Left lung (tissue), 10 donors: ENCODE measurements around the gene PCDHA12. TPM values are rescaled to one million over a fixed set of nuclear protein-coding genes. Genes with fewer than 3 reads are reported as not detected.
"Not testable (repeated sequence)": the region's sequence is repeated elsewhere in the genome, so short reads cannot be mapped to it uniquely, and the experiment has no call there.

Source experiments
- ATAC-seq: fragments of 200-7000 bp; cut with Tn5 transposase; one replicate; pipeline ENCODE4 v1.9.1; 2020; ENCODE audit warnings: moderate library complexity
- DNase-seq, 4 donors: peaks; one replicate each; pipeline ENCODE4 v3.0.0-alpha.2; 2013 to 2020
- H3K27ac ChIP-seq, 2 donors: fragments of 200-600 bp; sonication (generic) in 1 of 2; one replicate each; pipeline versions ENCODE4 v1.5.0 to v1.8.0; 2020 to 2021
- H3K27me3 ChIP-seq, 2 donors: fragments of 200-600 bp; sonication (generic) in 1 of 2; one replicate each; pipeline versions ENCODE4 v1.5.0 to v1.8.0; 2020 to 2021
- H3K36me3 ChIP-seq, 2 donors: fragments of 200-600 bp; sonication (generic) in 1 of 2; one replicate each; pipeline versions ENCODE4 v1.5.0 to v1.8.0; 2020 to 2021
- H3K4me1 ChIP-seq, 2 donors: fragments of 200-600 bp; one replicate each; pipeline ENCODE4 v1.8.0; 2021
- H3K4me3 ChIP-seq, 2 donors: fragments of 200-600 bp; sonication (generic) in 1 of 2; one replicate each; pipeline versions ENCODE4 v1.5.0 to v1.8.0; 2020 to 2021; ENCODE audit warnings: mild to moderate bottlenecking in 1 of 2
- H3K9me3 ChIP-seq, 2 donors: fragments of 200-600 bp; sonication (generic) in 1 of 2; one replicate each; pipeline versions ENCODE4 v1.5.0 to v1.8.0; 2020 to 2021
- CTCF ChIP-seq, 2 donors: fragments of 200-600 bp; sonication (generic) in 1 of 2; IDR thresholded peaks; one replicate each; pipeline versions ENCODE4 v1.5.0 to v1.8.0; 2021; ENCODE audit warnings: antibody characterized with exemption in 2 of 2
- intact Hi-C, 2 donors: fragments of 100-400 bp; cut with DNase I; formaldehyde crosslinking; loops; one replicate each; pipeline versions ENCODE4 v1.11.2 to v1.14.2; 2022
- polyA plus RNA-seq, 6 donors: library from polyadenylated mRNA; unstranded; fragments of 120-200 nt; gene quantifications; one replicate each; pipeline ENCODE4 v1.2.1, GENCODE V29; 2013; ENCODE audit not compliant: insufficient read length in 6 of 6
- total RNA-seq, 2 donors: library from RNA; stranded (reverse); fragmentation: NEBNext Ultra II Directional; extraction: Animal tissue kit (Norgen Biotek cat#: 25700); gene quantifications; one replicate each; pipeline ENCODE4 v1.2.1, GENCODE V29; 2021
- donor health status: DM: no; HTN: yes; CAD: no.
- donor health status: DM: no; HTN: no; CAD: no.

Gene PCDHA12
- total and polyA plus RNA-seq, 8 donors = 0.03 to 7.4 (median 0.07) TPM; not detected in 1

- peaks cover 5 to 82% of the 10 kb centered on the region in 2 donors for H3K27me3 ChIP-seq
- no peaks in the 10 kb centered on the region for H3K36me3 ChIP-seq
- no peak for TF ChIP-seq CTCF (IDR thresholded peaks at IDR 0.05)
- ATAC-seq (no peak), DNase-seq (peak in 1 of 4 donors; percentile 10)
- no peak within 1 kb of the TSS for H3K27ac ChIP-seq
- intact Hi-C loops = no loop called here
- peaks cover 0 to 40% of the 10 kb centered on the region in 2 donors for H3K9me3 ChIP-seq
- H3K4me1 ChIP-seq = no peaks in the 10 kb centered on the region
- H3K4me3 ChIP-seq = peak within 1 kb of the TSS in 1 of 2 donors; percentile 10
Observed at GRCh38 chr5:140833993-140834392, 41.1 kb upstream of the PCDHA12 start, which contains the start of gene PCDHA7. TSS of gene PCDHA7 (plus strand) at chr5:140834269. CDS start at chr5:140834384, 115 bp downstream.

- peak in 1 of 4 donors; percentile 54 for DNase-seq
- ATAC-seq, H3K36me3 ChIP-seq, intact Hi-C loops, H3K27ac ChIP-seq, H3K4me1 ChIP-seq: not testable (repeated sequence)
- peaks cover 5 to 82% of the 10 kb centered on the region in 2 donors for H3K27me3 ChIP-seq
- H3K4me3 ChIP-seq = peak overlapping the region in 1 of 2 donors; percentile 10
- peaks cover 0 to 35% of the 10 kb centered on the region in 2 donors for H3K9me3 ChIP-seq
Observed at GRCh38 chr5:140834439-140835008, 40.6 kb upstream of the PCDHA12 start.

GRCh38 chr5:140835622-140836510 lies 39.2 kb upstream of the PCDHA12 start:
- H3K4me3 ChIP-seq = no peak overlapping the region
- TF ChIP-seq CTCF (IDR thresholded peaks at IDR 0.05) = no peak
- peaks cover 0 to 23% of the 10 kb centered on the region in 2 donors for H3K9me3 ChIP-seq
- intact Hi-C loops = no loop called here
- H3K27me3 ChIP-seq = peaks cover 9 to 77% of the 10 kb centered on the region in 2 donors
- no peak for ATAC-seq
- no peaks in the 10 kb centered on the region for H3K36me3 ChIP-seq
- no peak overlapping the region for H3K27ac ChIP-seq
- H3K4me1 ChIP-seq = no peaks in the 10 kb centered on the region
- DNase-seq = peak in 1 of 4 donors; percentile 75

- no peak for DNase-seq
- peaks cover 4 to 52% of the 10 kb centered on the region in 2 donors for H3K27me3 ChIP-seq
Observed at GRCh38 chr5:140840978-140841962, 33.8 kb upstream of the PCDHA12 start, which contains the start of gene PCDHA8. TSS of gene PCDHA8 (plus strand) at chr5:140841187. CDS start at chr5:140841322, 135 bp downstream.

More at GRCh38 chr5:140840978-140841962, 33.8 kb upstream of the PCDHA12 start, which contains the start of gene PCDHA8:
- Histone ChIP-seq H3K27ac (no peak within 1 kb of the TSS), H3K4me3 (no peak within 1 kb of the TSS), H3K4me1 (no peaks in the 10 kb centered on the region), H3K36me3 (no peaks in the 10 kb centered on the region), H3K9me3 (peaks cover 0 to 20% of the 10 kb centered on the region in 2 donors)
- TF ChIP-seq CTCF (IDR thresholded peaks at IDR 0.05) = peak; percentile 13 to 14
- ATAC-seq = no peak
- intact Hi-C loops = no loop called here
